Measurements from ENCODE around the gene PML. TPM values are rescaled to one million over a fixed set of nuclear protein-coding genes. Genes with fewer than 3 reads are reported as not detected.

The PML gene
- polyA plus RNA-seq, 1 of the 3 experiments (the other 2 are of a cell fraction): 18.4 TPM

GRCh38 chr15:73994912-73995622 is 551 bp downstream of the PML start:
- H2AFZ ChIP-seq (ENCODE audit: low read depth): peak overlapping the region; percentile 74

More at GRCh38 chr15:73994912-73995622, 551 bp downstream of the PML start:
- H3K9me3 ChIP-seq: no peaks in the 10 kb centered on the region
- no peaks in the 10 kb centered on the region; the same call in 1 of the 2 replicates for H4K20me1 ChIP-seq (ENCODE audit: insufficient read depth)
- H3K9ac ChIP-seq: peak overlapping the region; percentile 84
- DNase-seq: no peak
- H3K4me3 ChIP-seq (ENCODE audit: low read depth in 2 of 2, low read length in 1 of 2): peak overlapping the region; percentile 82 to 96
- H3F3A ChIP-seq (replicated peaks; ENCODE audit: insufficient read depth): peaks cover 17% of the 10 kb centered on the region
- H3K9me2 ChIP-seq: no peaks in the 10 kb centered on the region
- peak overlapping the region; percentile 45 to 54; a peak in 2 of 4 replicates for H3K27ac ChIP-seq (ENCODE audit: low read depth in 2 of 2, low read length in 1 of 2)
- POLR2A ChIA-PET: interaction anchor here (0.6 to 1.4 kb wide), 2 partner anchors 12 to 302 kb away, joined by 4 to 5 read pairs; no protein-coding TSS in a partner anchor
- H3K79me2 ChIP-seq (ENCODE audit: insufficient read depth): peaks cover 62% of the 10 kb centered on the region
- peaks cover 29 to 32% of the 10 kb centered on the region in 2 experiments; a peak in 3 of 4 replicates for H3K4me1 ChIP-seq (ENCODE audit: control insufficient read depth in 1 of 2, insufficient read depth in 2 of 2, low read depth in 1 of 2, low read length in 1 of 2)
- TF ChIP-seq FOSL2 (IDR thresholded peaks at IDR 0.05; ENCODE audit: borderline replicate concordance, low read depth) (no peak), TCF12 (IDR thresholded peaks at IDR 0.05) (no peak), ZBTB33 (IDR thresholded peaks at IDR 0.05; ENCODE audit: borderline replicate concordance, low read depth) (no peak), FOXJ3 (CRISPR knock-in tag; IDR thresholded peaks at IDR 0.05) (no peak), FOXM1 (IDR thresholded peaks at IDR 0.05; ENCODE audit: low read depth) (no peak), SIN3A (IDR thresholded peaks at IDR 0.05; ENCODE audit: borderline replicate concordance, low read depth, low read length) (no peak), MEF2A (IDR thresholded peaks at IDR 0.05; ENCODE audit: borderline replicate concordance, low read depth) (no peak), MAX (IDR thresholded peaks at IDR 0.05; ENCODE audit: low read depth) (no peak), TEAD4 (IDR thresholded peaks at IDR 0.05; ENCODE audit: borderline replicate concordance, insufficient read depth) (no peak), NFIC (IDR thresholded peaks at IDR 0.05; ENCODE audit: borderline replicate concordance) (no peak), CHD2 (IDR thresholded peaks at IDR 0.05; ENCODE audit: low read length, partially characterized antibody) (no peak), SMC3 (IDR thresholded peaks at IDR 0.05; ENCODE audit: low read depth, low read length) (no peak), MXI1 (IDR thresholded peaks at IDR 0.05; ENCODE audit: low read depth, low read length) (no peak), GABPA (IDR thresholded peaks at IDR 0.05; ENCODE audit: low read depth) (no peak), RAD21 (IDR thresholded peaks at IDR 0.05; ENCODE audit: low read length) (no peak), TAF1 (IDR thresholded peaks at IDR 0.05; ENCODE audit: borderline replicate concordance, low read depth, low read length) (no peak), POLR2AphosphoS5 (IDR thresholded peaks at IDR 0.05; ENCODE audit: low read depth, low read length) (no peak), USF2 (IDR thresholded peaks at IDR 0.05; ENCODE audit: borderline replicate concordance, low read depth, low read length) (no peak), REST (IDR thresholded peaks at IDR 0.05; ENCODE audit: low read depth, low read length) (no peak)
- H3K4me2 ChIP-seq: peak overlapping the region; percentile 94
- no peaks in the 10 kb centered on the region for H3K27me3 ChIP-seq (ENCODE audit: insufficient read depth)
- CTCF ChIA-PET: interaction anchor here (0.7 to 5.1 kb wide), 5 partner anchors 8 to 30 kb away, joined by 3 to 37 read pairs (median 4); no protein-coding TSS in a partner anchor
- 4% methylated on average over 17 of the region's 18 CpGs for WGBS (ENCODE audit: low lambda C conversion rate)
- peaks cover 13 to 17% of the 10 kb centered on the region in 2 experiments for H3K36me3 ChIP-seq (replicated peaks in 1 of 2; ENCODE audit: control insufficient read depth in 1 of 2, insufficient read depth in 2 of 2, low read length in 1 of 2)
